NCI-H524 treated with DMSO at 0.1 percent for 48 hours (cell line): ENCODE results near the gene AHSG.

Source experiments
- DNase-seq: peaks from one replicate; lab custom pipeline; 2025; lab: John Stamatoyannopoulos, UW

AHSG gene

GRCh38 chr3:186642014-186642413, 29.2 kb downstream of the AHSG start:
- DNase-seq, result no peak

DNA sequence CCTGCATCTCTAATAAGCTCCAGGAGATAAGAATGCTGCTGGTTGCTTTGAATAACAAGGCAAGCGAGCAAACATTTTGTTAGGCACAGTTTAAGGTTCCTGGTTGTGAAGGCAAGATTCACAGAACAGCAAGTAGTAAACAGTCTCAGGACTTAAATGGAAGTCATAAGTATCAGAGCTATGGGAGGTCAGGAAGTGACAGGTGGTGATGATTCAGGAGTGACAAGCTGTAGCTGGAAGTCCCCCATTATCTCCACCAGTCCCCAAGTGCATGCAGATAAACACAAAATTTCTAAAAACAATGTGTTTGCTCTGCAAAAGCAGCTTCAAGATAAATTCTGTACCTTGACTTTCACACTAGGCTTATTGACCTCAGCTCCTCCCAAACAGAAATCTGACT, 30.6 kb downstream of the AHSG start:
- DNase-seq, result no peak

DNA sequence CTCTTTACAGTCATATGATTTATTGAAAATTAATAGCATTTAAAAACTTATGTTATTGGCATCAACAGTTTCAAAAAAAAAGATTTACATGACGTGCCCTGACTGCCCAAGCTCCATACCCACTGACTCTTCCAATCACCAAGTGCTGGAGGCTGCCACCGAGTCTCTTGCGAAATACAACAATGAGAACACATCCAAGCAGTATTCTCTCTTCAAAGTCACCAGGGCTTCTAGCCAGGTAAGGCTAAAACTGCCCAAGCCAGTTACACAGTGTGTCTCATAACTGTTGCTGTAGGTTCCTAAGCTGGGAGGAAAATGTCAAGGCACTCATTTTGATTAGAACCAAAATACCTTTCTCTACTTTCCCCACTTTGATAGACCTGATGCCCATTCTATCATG, 31.8 kb downstream of the AHSG start:
- DNase-seq, result no peak

DNA sequence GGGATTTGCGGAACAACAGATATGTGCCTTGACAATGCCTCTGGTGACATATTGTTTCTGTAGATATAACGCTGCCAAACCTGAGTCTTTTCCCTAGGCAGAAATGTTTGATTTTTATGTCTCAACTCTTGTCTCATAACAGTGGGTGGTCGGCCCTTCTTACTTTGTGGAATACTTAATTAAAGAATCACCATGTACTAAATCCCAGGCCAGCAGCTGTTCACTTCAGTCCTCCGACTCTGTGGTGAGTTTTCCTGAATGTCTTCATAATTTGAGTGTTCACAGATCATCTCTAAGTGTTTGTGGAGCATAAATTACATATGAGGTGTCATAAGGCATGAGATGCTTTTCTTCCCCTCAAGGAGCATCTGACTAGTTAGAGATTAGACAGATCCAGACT, 33.2 kb downstream of the AHSG start:
- peak; percentile 88 for DNase-seq

- no peak for DNase-seq
These were observed 34.0 kb downstream of the AHSG start for GRCh38 chr3:186646841-186647240.

DNA sequence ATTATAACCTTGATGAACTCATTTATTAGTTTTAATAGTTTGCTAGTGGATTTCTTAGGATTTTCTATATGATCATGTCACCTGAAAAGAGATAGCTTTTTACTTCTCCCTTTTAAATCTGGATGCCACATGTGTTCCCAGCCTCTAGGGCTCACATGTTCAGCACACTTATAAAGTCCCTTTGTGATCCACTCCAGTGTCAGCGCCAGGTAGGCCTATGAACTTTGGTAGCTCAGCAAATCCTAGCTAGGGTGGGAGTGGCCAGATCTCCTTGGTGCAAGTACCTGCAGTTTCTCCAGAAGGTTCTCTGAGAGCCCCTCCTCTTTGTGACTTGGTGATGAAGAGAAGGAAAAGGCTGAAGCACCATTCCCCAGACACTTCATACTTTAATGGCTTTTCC, 36.0 kb downstream of the AHSG start:
- DNase-seq, result no peak

DNA sequence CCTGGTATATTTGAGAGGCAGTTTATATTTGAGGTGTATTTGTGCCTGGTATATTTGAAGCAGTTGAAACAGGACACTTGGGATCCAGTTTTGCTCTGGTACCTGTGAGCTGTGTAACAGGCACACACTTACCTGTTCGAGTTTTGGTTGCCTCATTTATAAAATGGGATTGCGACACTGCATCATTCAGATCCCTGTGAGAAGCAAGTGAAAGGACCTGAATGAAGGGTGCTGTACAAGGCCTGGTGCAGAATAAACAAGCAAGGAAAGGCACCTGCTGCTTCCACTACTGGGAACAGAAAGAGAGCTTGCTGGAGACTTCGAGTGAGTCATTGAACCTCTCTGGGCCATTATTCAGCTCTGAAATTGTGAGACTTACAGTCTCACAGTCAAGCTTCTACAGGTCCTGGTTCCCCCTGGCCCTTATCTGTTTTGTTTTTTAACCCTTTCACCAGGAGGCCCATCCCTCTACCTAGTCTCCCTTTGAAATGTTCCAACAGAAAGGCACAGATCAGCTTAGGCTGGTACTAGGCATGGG, 38.9 kb downstream of the AHSG start:
- DNase-seq, result no peak

DNA sequence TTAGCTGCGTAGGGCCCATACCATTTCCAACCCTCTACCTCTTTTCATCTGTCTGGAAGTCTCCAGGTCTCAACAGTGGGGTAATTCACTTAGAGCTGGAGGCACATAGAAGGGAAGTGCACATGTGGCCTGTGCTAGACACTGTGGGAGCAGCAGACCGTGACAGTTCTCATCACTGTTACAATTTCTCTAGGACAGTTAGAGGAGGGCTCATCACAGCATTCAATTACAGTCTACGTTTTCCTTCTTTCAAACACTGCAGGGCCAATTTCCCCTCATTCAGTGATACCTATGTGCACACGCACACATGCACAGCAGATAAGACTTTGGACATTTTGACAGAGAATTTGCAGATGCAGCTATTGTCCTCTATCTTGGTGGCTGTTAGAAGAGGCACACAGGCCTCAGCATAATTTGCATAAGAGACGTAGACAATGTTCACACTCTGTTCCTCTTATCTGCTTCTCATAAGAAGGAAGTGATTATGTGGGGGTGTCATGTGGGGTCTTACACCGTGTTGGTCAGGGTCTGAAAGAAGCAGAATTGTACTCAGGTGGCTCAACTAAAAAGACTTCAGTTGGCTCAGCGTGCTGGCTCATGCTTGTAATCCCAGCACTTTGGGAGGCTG, 40.3 kb downstream of the AHSG start:
- no peak for DNase-seq

GRCh38 chr3:186653984-186654383, 41.1 kb downstream of the AHSG start:
- no peak for DNase-seq

DNA sequence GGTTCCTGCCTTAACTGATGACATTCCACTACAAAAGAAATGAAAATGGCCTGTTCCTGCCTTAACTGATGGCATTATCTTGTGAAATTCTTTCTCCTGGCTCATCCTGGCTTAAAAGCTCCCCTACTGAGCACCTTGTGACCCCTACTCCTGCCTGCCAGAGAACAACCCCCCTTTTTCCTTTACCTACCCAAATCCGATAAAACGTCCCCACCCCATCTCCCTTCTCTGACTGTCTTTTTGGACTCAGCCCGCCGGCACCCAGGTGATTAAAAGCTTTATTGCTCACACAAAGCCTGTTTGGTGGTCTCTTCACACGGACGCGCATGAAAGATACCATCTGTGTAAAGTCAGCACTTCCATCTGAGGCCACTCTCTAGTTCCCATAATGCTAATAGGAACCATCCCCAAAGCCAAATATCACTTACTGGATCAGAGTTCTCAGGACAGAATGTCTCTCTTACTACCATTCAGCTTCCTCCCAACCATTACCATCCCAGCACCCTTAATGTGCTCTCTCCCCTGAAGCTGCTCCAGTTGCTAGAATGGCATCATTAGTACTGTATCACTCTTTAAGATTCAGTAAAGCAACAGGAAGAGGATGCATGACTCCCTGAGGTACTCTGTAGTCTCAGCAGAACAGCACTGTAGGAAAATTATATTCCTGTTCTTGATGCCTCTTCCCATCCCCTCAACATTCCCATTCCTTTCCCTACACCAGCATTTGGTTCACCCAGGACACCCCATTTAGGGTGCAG, 50.7 kb downstream of the AHSG start:
- no peak for DNase-seq

DNA sequence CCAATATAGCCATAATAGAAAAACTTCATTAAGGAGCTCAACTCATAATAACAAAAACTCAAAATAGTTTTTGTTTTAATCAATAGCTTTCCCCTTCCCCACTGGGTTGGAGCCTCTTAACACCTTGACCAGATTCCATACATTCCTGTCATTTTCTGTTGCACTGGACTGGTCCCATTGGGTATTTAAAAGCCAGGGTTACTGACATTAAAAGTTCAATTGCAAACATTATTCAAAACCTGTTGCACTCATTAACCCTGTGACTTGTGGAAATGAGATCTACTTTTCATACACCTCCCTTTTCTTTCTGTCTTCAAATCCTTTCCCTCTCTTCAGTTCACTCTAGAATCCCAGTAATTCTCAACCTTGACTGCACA, 51.2 kb downstream of the AHSG start:
- no peak for DNase-seq

DNA sequence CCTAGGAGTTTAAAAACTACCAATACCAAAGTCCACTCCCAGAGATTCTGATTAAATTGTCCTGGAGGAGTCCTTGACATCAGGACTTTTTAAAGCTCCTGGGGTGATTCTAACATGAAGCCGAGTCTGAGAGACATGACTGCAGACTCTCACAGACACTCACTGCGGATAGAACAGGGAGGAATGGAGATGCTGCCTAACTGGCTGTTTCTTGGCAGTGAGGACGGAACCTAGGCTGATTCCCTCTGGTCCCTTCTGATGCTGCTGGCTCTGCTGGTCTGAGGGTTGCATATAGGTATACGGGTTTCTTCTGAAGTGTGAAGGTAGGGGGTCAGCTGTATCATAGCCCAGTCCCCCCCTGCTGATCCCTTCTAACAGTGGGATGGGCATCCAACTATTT, 51.6 kb downstream of the AHSG start:
- no peak for DNase-seq

- DNase-seq, result no peak
These were observed 52.8 kb downstream of the AHSG start, which contains the start of gene HRG for GRCh38 chr3:186665625-186666188. TSS of gene HRG (plus strand) at chr3:186666014. CDS start at chr3:186666032, 18 bp downstream.

GRCh38 chr3:186668426-186668825, 55.6 kb downstream of the AHSG start:
- no peak for DNase-seq

DNA sequence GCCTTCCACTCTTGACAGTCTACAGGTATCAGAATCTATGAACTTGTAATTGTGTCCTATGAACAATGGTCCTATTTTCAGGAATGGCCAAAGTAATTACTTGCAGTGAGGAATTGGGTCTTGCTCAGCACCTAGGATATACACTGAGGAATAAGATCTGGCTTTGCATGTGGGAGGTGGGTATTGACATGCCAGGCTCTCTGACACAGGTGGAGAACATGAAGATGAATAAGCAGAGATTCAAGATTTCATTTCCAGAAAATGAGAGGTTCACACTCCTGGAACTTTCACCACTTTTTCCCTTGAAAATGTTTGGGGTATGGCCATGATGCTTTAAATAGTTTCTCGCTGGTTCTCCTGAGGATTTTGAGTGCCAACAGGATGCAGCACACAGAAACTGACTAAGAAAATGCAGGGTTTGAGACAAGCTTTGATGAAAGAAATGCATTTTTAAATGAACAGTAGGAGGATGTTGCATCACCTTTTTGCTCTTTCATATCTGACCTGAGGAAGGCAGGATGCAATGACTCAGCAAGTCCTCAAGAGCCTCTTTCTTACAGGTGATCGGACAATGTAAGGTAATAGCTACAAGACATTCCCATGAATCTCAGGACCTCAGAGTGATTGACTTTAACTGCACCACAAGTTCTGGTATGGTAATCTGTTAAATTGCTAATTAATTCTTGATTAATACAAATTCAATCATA, 56.7 kb downstream of the AHSG start:
- no peak for DNase-seq

- DNase-seq, result no peak
These were observed 57.3 kb downstream of the AHSG start for GRCh38 chr3:186670155-186670554.
